IMR-90 (cell line): ENCODE results near the gene PLEK2. TPM values are rescaled to one million over a fixed set of nuclear protein-coding genes. Genes with fewer than 3 reads are reported as not detected.

Source experiments
- ATAC-seq: fragments of 200-7000 bp; cut with Tn5 transposase; 2 replicates; pipeline ENCODE4 v1.9.1; 2020; ENCODE audit warnings: low read depth, mild to moderate bottlenecking, moderate library complexity
- BruUV-seq: library from RNA; stranded (reverse); fragments of 400-500 nt; replicated peaks from 2 replicates; lab custom pipeline; 2021; lab: Mats Ljungman, UMichigan
- CTCF ChIA-PET: fragments of 300-600 bp; formaldehyde crosslinking; extraction: SDS; loops from one replicate; lab custom pipeline; 2021; ENCODE audit warnings: antibody characterized with exemption; lab: Yijun Ruan, JAX
- POLR2A ChIA-PET: fragments of 300-600 bp; sonication (Branson Sonifier 250); formaldehyde crosslinking; loops from one replicate; lab custom pipeline; 2022; ENCODE audit warnings: antibody characterized with exemption; ENCODE audit not compliant: unreplicated experiment; lab: Charles Lee
- DNase-seq: peaks from one replicate; pipeline ENCODE4 v3.0.0; 2013
- H2AFZ ChIP-seq: replicated peaks from 2 replicates; pipeline ENCODE3; 2013; ENCODE audit warnings: low read length, mild to moderate bottlenecking; ENCODE audit not compliant: poor library complexity
- H2AK5ac ChIP-seq: 2 replicates; pipeline ENCODE4 v1.6.1; 2013; ENCODE audit warnings: low read depth, low read length, inconsistent platforms
- H2AK9ac ChIP-seq: replicated peaks from 2 replicates; pipeline ENCODE3; 2013; ENCODE audit warnings: mild to moderate bottlenecking, low read depth, low read length, moderate library complexity; ENCODE audit not compliant: poor library complexity
- H2BK120ac ChIP-seq: 2 replicates; pipeline ENCODE4 v1.6.1; 2013; ENCODE audit warnings: low read depth, low read length, inconsistent platforms
- H2BK15ac ChIP-seq: 3 replicates; pipeline ENCODE4 v1.6.1; 2013; ENCODE audit warnings: low read depth, low read length, inconsistent platforms
- H2BK20ac ChIP-seq: 2 replicates; pipeline ENCODE4 v1.6.1; 2013; ENCODE audit warnings: low read depth, mild to moderate bottlenecking, inconsistent platforms, low read length, moderate library complexity
- H2BK5ac ChIP-seq: 2 replicates; pipeline ENCODE4 v1.6.1; 2013; ENCODE audit warnings: mild to moderate bottlenecking, low read depth, low read length, inconsistent platforms; ENCODE audit not compliant: poor library complexity, severe bottlenecking
- H3K14ac ChIP-seq: replicated peaks from 2 replicates; pipeline ENCODE4 v1.6.1; 2013; ENCODE audit warnings: low read depth, low read length, inconsistent platforms
- H3K18ac ChIP-seq: 2 replicates; pipeline ENCODE4 v1.6.1; 2013; ENCODE audit warnings: low read depth, low read length, control low read depth
- H3K23ac ChIP-seq: 2 replicates; pipeline ENCODE4 v1.6.1; 2013; ENCODE audit warnings: low read depth, low read length, inconsistent platforms
- H3K27ac ChIP-seq: 2 replicates; pipeline ENCODE4 v1.5.1; 2013; ENCODE audit warnings: mild to moderate bottlenecking, control low read depth, low read length; ENCODE audit not compliant: insufficient read depth
- H3K27me3 ChIP-seq: 2 replicates; pipeline ENCODE4 v1.6.1; 2013; ENCODE audit warnings: low read length; ENCODE audit not compliant: control insufficient read depth, insufficient read depth
- H3K36me3 ChIP-seq: 2 replicates; pipeline ENCODE4 v1.6.1; 2013; ENCODE audit warnings: low read length, mixed read lengths; ENCODE audit not compliant: control insufficient read depth, insufficient read depth
- H3K4ac ChIP-seq: 2 replicates; pipeline ENCODE4 v1.6.1; 2013; ENCODE audit warnings: low read depth, low read length, inconsistent platforms
- H3K4me1 ChIP-seq: 2 replicates; pipeline ENCODE4 v1.6.1; 2013; ENCODE audit warnings: low read length, mixed read lengths; ENCODE audit not compliant: control insufficient read depth, insufficient read depth
- H3K4me2 ChIP-seq: 2 replicates; pipeline ENCODE4 v1.6.1; 2013; ENCODE audit warnings: low read depth, mild to moderate bottlenecking, control low read depth, low read length, moderate library complexity
- H3K4me3 ChIP-seq: 2 replicates; pipeline ENCODE4 v1.5.1; 2013; ENCODE audit warnings: low read depth, mild to moderate bottlenecking, control low read depth, low read length, moderate library complexity; ENCODE audit not compliant: insufficient read depth
- H3K56ac ChIP-seq: 2 replicates; pipeline ENCODE4 v1.6.1; 2013; ENCODE audit warnings: low read length, inconsistent platforms; ENCODE audit not compliant: insufficient read depth; ENCODE audit errors: extremely low read depth
- H3K79me1 ChIP-seq, 2 experiments: 2 replicates each; pipeline ENCODE4 v1.6.1; 2013; ENCODE audit warnings: low read length in 2 of 2, inconsistent platforms in 1 of 2, low read depth in 1 of 2
- H3K9ac ChIP-seq: 2 replicates; pipeline ENCODE4 v1.6.1; 2013; ENCODE audit warnings: low read depth, low read length, control low read depth
- H3K9me1 ChIP-seq: 2 replicates; pipeline ENCODE4 v1.6.1; 2013; ENCODE audit warnings: low read length, inconsistent platforms; ENCODE audit not compliant: insufficient read depth
- H3K9me3 ChIP-seq: 2 replicates; pipeline ENCODE4 v1.6.1; 2013; ENCODE audit warnings: low read length; ENCODE audit not compliant: control insufficient read depth, insufficient read depth
- H4K20me1 ChIP-seq: 2 replicates; pipeline ENCODE4 v1.6.1; 2013; ENCODE audit warnings: low read length, inconsistent platforms; ENCODE audit not compliant: insufficient read depth
- H4K5ac ChIP-seq: 2 replicates; pipeline ENCODE4 v1.6.1; 2013; ENCODE audit warnings: mild to moderate bottlenecking, low read depth, low read length, control low read depth
- H4K8ac ChIP-seq, 2 experiments: 2 replicates each; pipeline ENCODE4 v1.6.1; 2013; ENCODE audit warnings: low read depth in 2 of 2, low read length in 2 of 2, control low read depth in 1 of 2, inconsistent platforms in 1 of 2
- H4K91ac ChIP-seq: 2 replicates; pipeline ENCODE4 v1.6.1; 2013; ENCODE audit warnings: low read depth, low read length, inconsistent platforms; ENCODE audit not compliant: insufficient read depth
- BHLHE40 ChIP-seq: fragments of 150-350 bp; IDR thresholded peaks from 2 replicates; pipeline ENCODE4 v1.6.1; 2016; ENCODE audit warnings: mild to moderate bottlenecking, low read depth, low read length
- CEBPB ChIP-seq: IDR thresholded peaks from 2 replicates; pipeline ENCODE4 v1.6.1; 2012; ENCODE audit warnings: low read depth, low read length, improper control_type of control experiment
- CHD1 ChIP-seq: IDR thresholded peaks from 2 replicates; pipeline ENCODE4 v1.6.1; 2012; ENCODE audit warnings: low read depth, low read length, improper control_type of control experiment
- MXI1 ChIP-seq: IDR thresholded peaks from 2 replicates; pipeline ENCODE4 v1.6.1; 2012; ENCODE audit warnings: low read depth, mild to moderate bottlenecking, low read length, moderate library complexity, borderline replicate concordance
- NFE2L2 ChIP-seq: fragments of 150-350 bp; IDR thresholded peaks from 2 replicates; pipeline ENCODE4 v1.6.1; 2016; ENCODE audit warnings: low read depth, mild to moderate bottlenecking, low read length
- RFX5 ChIP-seq: IDR thresholded peaks from 2 replicates; pipeline ENCODE4 v1.8.0; 2012; ENCODE audit warnings: low read depth, mild to moderate bottlenecking, low read length, moderate library complexity
- WGBS, 2 experiments: methylation state at CpG; one replicate each; pipeline versions ENCODE4 v1.1.5 to v1.1.7; 2013; ENCODE audit warnings: missing lambda C conversion rate in 2 of 2; ENCODE audit not compliant: insufficient read length in 1 of 2; ENCODE audit errors: extremely low coverage in 2 of 2; 5-methylcytosine and 5-hydroxymethylcytosine counted together
- dilution Hi-C: fragments of 300-500 bp; cut with HindIII; formaldehyde crosslinking; loops from one replicate; pipeline ENCODE4 v1.14.3; 2018; ENCODE audit warnings: low sequenced_read_pairs; ENCODE audit not compliant: unreplicated experiment
- in situ Hi-C: fragments of 300-500 bp; cut with MboI; formaldehyde crosslinking; loops from 3 replicates; pipeline ENCODE4 v1.14.3; 2019; ENCODE audit warnings: low sequenced_read_pairs, inconsistent platforms, mixed read lengths
- intact Hi-C: fragments of 100-400 bp; cut with micrococcal nuclease; formaldehyde crosslinking; loops from 2 replicates; pipeline ENCODE4 v1.10.0; 2022
- polyA plus RNA-seq, 3 experiments: library from polyadenylated mRNA; depleted of rRNA; stranded (reverse); fragments of >200 nt; gene quantifications; 2 replicates each; pipeline ENCODE4 v1.2.3, GENCODE V29; 2012; ENCODE audit warnings: low replicate concordance in 1 of 3
- total RNA-seq: library from RNA; depleted of rRNA; stranded (reverse); fragments of >200 nt; gene quantifications from 2 replicates; pipeline ENCODE4 v1.2.3, GENCODE V29; 2012

The PLEK2 gene
- total and polyA plus RNA-seq, 2 of the 4 experiments (the other 2 are of a cell fraction) = 1.7 to 2.5 TPM

- Histone ChIP-seq H3K18ac (no peak overlapping the region), H3K27ac (no peak overlapping the region), H2BK120ac (no peak overlapping the region), H4K5ac (no peak overlapping the region), H3K4me3 (no peak overlapping the region), H2AK9ac (no peak overlapping the region), H3K23ac (no peak overlapping the region), H4K20me1 (no peaks in the 10 kb centered on the region), H3K9ac (no peak overlapping the region), H3K4ac (no peak overlapping the region), H3K9me1 (no peaks in the 10 kb centered on the region), H3K4me2 (no peak overlapping the region), H2BK5ac (no peak overlapping the region), H2BK15ac (no peak overlapping the region), H3K27me3 (peaks cover 43% of the 10 kb centered on the region), H3K79me1 (no peaks in the 10 kb centered on the region), H2BK20ac (no peak overlapping the region), H4K8ac (no peak overlapping the region), H3K56ac (no peak overlapping the region), H3K14ac (no peak overlapping the region), H3K9me3 (no peaks in the 10 kb centered on the region), H4K91ac (no peak overlapping the region), H2AFZ (no peak overlapping the region), H2AK5ac (no peak overlapping the region), H3K4me1 (no peaks in the 10 kb centered on the region), H3K36me3 (no peaks in the 10 kb centered on the region)
- DNase-seq (no peak), ATAC-seq (no peak)
- POLR2A ChIA-PET = no interaction called here
- TF ChIP-seq CEBPB (no peak), MXI1 (no peak), NFE2L2 (no peak), BHLHE40 (no peak), CHD1 (no peak), RFX5 (no peak)
- WGBS, 2 experiments = 70% methylated on average over 3 of the region's 4 CpGs; no CpG with 5 or more reads in 1 of the 2 experiments
- CTCF ChIA-PET = no interaction called here
- BruUV-seq = no TSS peak
- dilution Hi-C loops = no loop called here
- in situ Hi-C loops = loop anchor here (10.0 to 25.0 kb wide), 2 partner anchors 114 to 272 kb away; partner anchors contain the start of gene RDH12
- intact Hi-C loops = no loop called here
Measured at GRCh38 chr14:67440513-67440912, 28.5 kb upstream of the PLEK2 start.
